NCI-H2029 treated with DMSO at 0.1 percent for 48 hours (cell line): ENCODE results near the gene RGS17.

Source experiments
- DNase-seq: peaks from one replicate; lab custom pipeline; 2025; lab: John Stamatoyannopoulos, UW

Gene RGS17

DNA sequence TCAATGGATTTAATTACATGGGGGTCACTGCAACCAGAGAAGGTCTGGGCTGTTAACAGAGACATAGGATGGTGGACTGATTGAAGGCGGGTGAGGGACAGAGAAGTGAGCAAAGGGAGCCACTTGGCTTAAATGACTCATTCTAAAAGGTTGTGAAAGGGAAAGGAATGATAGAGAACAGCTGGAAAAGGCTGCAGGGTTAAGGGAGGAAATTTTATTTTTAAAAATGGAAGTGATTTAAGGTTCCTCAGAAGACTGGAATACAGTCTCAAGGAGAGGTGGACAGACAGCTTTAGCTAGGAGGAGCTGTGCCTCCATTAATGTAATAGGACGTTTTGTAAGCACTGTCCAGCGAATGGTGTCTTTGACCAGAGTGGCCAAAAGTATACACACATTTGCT is 46.7 kb downstream of the RGS17 start:
- no peak for DNase-seq

DNA sequence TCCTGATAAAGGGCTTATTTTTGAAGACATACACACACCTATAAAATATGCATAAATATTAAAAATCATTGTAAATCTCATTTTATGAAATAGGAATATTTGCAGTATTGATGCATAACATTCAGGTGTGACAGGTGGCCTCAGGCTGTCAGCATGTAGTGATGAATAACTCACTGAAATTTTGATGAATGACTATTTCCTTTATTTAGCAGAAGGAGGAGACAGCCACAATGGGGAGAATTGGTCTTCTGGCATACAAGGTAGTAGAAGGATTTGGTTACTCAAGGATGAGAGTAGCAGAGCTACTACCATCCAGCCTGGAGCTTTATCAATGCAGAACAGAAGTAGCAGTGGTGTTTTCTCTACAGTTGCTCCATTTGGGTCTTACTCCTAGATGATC is 47.2 kb downstream of the RGS17 start:
- no peak for DNase-seq

DNA sequence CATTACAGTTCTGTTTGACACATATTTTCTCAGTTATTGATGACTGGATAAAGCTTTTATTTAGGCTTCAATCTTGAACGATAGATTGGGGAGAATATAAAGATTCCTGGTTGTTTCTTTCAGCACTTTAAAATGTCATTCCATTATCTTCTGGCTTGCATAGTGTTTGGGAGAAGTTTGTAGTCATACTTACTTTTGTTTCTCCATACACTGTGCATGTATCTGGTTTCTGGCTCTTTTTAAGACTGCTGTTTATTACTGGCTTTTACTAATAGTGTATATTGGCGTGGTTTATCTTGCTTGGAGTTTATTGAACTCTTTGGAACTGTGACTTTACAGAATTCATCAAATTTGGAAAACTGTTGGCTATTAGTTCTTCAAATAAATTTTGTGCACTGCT is 49.2 kb downstream of the RGS17 start:
- no peak for DNase-seq

DNA sequence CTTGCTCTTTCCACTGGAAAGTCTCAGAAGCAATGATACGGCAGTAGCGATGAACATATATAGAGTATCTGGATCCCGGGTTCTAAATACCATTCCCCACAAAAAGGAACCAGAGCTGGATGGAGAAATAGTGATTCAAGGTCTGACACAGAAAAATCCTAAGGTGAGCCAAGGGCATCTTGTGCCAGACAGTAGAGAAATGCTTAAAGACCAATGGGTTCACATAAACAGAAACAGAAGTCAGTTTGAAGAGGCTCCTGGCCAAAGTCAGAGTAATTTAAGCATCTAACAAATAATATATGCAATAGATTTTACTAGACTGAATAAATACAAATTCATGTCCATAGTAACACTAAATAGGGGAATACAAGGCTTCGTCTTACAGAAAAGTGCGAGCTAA is 54.7 kb downstream of the RGS17 start:
- DNase-seq: no peak

DNA sequence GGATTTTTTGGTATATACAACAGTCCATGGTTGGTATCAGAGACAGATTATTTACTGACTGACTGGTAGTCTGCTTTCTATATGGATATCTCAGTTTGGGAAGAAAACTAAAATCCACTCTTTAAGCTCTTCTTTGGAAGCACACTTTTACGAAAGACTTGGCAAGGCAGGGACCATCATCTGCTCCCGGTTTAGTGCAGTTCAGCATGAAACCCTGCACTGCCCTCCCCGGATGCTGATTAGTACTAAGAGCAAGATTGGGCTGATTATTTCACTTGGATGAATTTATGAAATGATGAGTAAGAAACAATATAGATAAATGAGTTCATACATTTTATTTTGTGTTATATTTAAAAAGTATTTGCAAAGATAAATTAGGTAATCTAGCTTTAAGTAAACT is 56.3 kb downstream of the RGS17 start:
- no peak for DNase-seq

DNA sequence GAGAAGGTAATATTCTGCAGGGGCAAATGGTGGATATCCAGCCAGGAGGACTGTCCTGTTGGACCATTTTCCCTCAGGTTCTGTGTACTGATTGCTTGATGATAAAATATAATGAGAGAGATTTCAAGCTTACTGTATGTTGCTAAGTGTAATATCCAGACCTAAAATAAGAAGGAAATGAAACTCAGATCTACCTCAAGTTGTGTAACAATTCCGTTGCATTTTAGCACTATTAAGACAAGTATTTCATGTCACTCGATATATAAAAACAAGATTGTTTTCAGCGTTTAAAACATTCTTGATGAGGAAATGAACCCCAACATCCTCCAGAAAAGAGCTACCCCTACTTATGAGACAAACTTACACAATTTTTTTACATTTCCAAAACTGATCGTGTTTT is 57.2 kb downstream of the RGS17 start:
- DNase-seq: no peak

DNA sequence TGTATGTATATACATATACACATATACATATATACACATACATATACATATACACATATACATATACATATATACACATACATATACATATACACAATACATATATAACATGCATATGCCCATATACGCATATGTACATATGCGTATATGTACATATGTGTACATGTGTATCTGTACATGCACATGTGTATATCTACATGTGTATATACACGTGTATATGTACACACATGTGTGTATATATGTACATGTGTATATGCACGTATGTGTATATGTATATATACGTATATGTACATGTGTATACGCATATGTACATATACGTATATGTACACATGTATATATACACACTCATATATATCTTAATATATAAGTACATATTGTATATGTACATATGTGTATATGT is 60.3 kb downstream of the RGS17 start:
- no peak for DNase-seq

DNA sequence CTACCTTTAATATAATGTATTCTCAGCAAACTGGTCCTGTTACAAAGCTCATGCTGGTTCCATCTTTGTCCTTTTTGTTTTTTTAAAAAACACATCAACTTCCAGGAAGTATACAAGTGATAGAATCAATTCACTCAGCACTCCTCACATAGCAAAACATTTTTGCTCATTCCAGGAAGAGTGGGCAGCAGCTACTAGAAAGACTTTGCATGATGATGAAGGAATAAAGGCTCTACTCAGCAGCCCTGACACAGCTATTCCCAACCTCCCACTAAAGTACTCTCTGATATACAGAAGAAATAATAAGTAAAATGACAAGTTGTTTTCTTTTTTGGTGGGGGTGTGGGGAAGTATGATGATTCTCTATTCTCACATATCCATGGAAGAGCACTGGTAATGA is 61.2 kb downstream of the RGS17 start:
- DNase-seq: no peak

DNA sequence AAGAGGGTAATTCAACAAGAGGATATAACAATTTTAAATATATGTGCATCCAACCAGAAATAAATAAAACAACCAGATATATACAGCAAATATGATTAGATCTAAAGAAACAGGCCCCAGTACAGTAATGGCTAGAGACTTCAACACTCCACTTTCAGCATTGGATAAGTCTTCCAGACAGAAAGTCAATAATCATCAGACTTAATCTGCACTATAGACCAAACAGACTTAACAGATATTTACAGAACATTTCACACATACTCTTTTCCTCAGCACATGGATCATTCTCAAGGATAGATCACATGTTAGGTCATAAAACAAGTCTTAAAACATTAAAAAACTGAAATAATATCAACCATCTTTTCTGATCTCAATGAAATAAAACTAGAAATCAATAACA is 65.9 kb downstream of the RGS17 start:
- no peak for DNase-seq

DNA sequence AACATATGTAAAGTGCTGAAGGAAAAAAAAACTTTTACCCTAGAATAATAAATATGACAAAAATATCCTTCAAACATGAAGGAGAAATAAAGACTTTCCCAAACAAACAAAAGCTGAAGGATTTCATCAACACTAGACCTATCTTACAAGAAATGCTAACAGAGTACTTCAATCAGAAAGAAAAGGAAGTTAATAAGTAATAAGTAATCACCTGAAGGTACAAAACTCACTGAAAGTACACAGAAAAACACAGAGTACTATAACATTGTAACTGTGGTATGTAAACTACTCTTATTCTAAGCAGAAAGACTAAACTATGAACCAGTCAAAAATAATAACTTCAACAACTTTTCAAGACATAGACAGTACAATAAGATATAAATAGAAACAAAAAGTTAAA is 67.1 kb downstream of the RGS17 start:
- no peak for DNase-seq

DNA sequence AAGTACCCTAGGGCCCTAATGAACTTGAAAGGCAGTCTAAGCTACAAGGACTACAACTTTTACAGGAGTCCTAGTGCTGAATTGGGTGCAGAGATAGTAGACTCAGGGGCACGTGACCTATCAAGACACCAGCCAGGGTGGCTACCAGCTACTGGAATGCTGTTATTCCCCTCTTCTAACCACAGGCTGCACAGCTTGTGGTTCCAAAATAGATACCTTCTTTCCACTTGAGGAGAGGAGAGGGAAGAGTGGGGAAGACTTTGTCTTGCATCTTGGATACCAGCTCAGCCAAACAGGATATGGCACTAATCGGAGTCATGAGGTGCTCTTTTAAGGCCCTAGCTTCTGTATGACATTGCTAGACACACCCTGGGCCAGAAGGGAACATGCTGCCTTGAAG is 68.6 kb downstream of the RGS17 start:
- no peak for DNase-seq

DNA sequence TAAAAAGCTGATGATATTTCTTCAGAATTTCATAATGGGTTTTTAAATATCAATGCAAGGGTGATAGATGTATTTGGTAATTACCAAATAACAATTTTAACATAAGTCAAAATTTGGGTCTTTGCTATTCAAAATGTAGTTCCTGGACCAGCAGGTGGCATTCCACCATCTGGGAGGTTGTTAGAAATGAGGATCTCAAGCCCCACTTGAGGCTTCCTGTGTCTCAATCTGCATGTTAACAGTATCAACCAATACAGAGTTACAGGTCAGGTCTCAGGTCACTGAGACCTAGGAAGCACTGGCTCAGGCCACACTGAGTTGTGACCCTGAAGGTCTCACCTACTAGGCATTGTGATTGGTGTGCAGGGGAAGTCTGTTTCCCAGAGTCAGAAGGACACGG is 71.3 kb downstream of the RGS17 start:
- no peak for DNase-seq

DNA sequence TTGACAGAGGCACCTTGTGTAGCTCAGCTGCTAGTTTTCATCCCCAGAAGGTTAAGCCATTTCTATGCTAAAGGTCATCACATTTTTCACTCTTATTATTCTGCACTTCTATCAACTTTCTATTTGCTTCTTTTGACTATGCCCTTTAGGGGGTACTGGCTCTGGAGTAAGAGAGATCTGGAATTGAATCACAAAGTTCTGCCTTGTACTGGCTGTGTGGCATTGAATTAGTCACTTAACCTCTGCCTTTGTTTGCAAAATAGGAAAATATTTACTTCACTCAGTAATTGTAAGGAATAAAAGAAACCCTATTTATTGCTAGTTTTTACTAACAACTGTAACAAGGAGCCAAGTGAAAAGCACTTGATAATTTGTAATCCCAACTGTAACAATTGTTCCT is 71.8 kb downstream of the RGS17 start:
- no peak for DNase-seq

DNA sequence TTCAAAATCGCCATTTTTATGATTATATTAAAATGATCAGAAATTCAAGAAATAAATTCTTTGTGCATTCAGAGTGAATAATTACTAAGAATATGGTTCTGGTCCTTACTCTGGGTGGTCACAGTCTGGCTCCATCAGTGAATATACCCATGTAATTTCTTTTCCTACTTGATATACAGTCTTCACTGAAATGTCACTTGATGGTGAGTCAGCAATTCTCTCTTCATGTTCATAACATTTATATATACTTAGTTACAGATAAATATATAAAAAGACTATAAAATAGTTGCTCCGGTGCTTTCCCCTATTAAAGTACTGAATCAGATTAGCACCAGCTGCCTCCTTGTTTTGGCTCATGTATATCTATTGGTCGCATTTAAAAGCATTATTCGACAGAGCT is 72.2 kb downstream of the RGS17 start:
- no peak for DNase-seq

DNA sequence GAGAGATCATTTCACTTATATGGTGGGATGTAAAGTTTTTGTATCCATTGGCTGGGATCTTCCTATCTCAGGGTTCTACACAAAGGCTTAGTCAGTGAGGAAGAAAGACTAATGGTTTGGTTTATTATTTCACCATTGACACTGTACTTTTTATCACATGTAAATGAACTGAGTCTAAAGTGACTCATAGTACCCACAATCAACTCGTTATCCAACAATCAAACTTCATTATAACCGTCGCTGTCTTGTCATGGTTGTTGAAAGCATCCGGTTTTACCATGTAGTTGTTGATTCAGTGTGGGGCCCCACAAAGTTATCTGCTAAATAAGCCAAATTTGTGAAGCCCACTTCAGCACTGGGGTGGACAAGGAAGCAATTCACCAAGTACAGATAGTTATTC is 72.8 kb downstream of the RGS17 start:
- DNase-seq: no peak

DNA sequence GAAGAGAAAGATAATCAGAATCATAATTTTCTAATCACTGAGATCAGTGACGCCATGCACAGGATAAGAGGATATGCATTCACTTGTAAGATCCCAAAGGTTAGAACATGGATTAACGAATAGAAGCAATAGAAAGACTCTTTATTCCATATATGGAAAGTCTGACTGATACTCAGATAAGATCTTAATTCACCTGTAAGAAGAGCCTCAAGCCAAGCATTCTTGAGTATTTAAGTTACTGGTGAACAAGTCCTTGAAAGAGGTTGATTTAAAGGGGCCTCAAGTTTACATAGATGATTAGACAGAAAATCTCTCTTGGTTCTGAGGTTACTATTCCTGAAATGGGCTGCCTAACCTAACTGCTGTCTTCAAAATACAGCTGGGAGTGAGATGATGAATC is 74.8 kb downstream of the RGS17 start:
- DNase-seq: no peak

DNA sequence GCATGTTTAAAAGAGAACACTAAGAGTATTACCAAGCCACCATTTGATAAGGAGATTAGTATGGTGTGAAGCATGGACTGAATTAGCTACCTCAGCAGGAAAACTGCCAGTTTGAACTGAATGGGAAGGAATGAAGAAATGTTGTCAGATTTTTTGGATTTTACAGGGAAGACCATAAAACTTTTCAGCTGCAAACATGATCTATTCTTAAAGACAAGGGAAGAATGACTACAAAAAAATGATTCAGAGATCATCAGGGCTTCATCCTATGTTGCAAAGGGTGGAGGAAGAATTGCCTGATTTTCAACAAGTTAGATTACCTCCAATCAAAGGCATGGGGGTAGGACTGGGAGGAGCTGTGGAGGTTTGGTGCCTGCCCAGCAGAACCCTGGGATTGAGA is 79.3 kb downstream of the RGS17 start:
- DNase-seq: no peak

DNA sequence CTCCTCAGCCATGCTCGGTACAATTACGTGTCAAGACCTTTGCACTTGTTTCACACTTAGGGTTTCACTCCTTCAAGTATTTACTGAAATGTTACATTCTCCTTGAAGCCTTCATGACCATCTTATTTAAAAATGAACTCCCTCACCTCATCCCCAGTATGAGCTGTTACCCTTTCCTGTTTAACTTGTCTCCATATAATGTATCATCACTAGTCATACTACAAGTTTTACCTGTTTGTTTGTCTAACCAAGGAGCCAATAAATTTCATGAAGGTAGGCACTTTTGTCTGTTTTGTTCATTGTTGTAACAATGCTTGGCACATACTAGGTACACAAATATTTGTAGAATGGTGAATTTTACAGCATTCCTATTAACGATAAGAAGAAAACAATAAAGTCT is 82.5 kb downstream of the RGS17 start:
- DNase-seq: no peak

DNA sequence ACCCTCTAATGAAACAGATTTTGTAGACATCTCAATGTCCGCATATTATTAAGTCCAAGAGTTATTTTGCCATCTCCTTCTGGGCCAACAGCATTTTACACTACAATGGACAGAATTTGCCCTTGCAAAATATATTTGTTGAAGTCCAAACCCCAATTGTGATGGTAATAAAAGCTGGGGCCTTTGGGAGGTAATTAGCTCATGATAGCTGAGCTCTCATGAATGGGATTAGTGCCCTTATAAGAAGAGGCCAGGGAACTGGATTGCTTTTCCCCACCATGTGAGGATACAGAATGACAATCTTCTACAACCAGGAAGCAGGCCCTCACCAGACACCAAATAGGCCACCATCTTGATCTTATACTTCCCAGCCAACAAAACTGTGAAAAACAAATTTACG is 83.7 kb downstream of the RGS17 start:
- no peak for DNase-seq

DNA sequence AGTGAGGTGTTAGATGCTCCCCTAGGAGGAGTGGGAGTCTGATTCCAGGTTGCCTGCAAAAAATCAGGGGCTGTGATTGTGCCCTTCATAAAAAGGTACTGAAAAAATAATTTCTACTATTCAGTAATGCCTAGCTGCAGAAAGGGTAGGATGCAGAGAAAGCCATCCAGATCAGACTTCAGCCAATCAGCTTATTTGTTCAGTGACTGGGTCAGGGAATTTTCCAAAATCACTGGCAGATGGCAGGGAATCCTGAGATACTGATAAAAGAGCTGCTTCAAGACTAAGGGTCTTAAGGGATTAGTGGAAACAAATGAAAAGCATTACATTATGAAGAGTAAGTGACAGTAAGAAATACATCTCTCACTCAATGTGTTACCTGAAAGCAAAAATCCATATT is 85.8 kb downstream of the RGS17 start:
- no peak for DNase-seq

DNA sequence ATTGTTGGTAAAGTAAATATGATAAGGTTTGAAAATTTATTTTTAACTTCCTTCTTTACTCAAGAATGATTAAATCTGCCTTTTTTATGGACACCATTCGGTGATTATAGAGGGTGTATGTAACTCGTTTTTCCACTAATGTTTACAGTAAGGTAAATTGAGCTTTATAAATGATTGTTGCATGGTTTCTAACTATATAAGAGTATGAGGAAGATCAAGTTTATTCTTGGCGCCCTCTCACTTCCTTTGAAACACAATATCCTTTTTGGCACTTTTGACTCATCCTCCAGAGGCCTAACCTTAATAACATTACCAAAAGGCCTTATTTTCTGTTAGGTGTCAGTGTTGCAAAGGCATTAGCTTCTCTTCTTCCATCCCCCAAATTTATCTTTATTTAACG is 86.8 kb downstream of the RGS17 start:
- DNase-seq: peak; percentile 26

DNA sequence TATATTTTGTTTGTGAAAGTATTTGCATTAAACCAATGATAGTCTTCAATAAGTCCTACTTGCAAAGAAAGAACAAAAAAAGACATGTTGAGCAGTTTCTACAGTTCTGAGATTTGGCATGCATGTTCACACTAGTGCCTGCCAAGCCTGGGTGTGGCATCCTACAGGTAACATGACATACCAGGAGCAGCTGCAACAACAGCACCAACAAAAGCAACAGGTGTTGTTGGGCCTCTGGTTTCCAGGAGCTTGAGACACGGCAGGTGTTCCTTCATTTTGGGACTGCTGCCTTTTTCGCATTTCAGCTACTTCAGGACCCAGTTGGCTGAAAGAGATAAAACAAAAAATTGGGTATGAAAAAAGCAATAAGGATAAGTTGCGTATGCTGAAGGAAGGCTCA is 87.4 kb downstream of the RGS17 start:
- peak; percentile 34 for DNase-seq

DNA sequence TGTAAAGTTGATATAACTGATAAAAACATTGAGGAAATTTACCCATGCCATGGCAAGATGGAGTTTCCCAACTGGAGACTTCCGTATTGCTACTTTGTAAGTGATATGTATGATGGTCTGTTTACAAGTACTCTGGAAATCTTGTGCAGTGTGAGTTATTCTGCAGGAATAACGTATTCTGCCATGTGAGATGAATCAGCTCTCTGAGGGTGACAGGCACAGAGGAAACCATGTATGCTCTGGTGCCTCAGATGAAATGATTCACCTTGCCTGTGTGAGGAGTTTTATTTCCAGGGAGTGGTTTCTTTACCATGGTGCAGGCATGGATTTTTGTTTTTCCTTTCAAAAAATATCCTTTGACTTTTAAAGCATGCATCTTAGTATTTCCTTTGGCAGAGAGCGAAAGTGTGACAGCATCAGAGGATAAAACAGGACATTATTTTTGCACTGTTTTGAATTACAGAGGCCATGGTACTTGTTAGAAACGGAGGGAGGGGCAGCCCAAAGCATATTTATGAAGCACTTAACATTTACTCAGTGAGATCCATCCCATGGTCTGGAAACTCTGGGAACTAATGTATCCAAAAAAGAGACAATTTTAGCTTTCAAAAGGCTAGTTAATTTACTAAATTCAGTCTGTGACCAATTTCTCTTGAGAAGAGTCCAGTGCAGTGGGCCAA is 92.6 kb downstream of the RGS17 start:
- DNase-seq: no peak

DNA sequence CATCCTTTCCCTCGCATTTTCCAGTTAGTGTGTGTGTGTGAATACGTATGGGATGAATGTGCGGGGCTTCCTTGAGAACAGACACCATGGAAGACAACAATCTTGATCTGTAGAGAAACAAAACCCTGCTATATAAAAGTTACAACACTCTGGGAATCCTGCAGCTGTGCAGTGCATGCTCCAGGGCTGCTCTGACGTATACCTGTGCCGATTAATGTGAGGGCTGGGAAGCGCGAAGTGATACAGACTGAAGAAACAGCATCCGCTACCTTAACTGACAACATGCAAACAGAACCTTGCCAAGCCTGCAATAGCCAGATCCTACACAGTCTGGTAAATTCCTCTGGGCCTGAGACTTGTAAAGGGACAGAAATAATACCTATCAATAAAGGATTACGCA is 96.9 kb downstream of the RGS17 start:
- no peak for DNase-seq
